ENCODE results near the gene NRXN2.

The NRXN2 gene

GRCh38 chr11:64641596-64642417 lies 81.2 kb downstream of the NRXN2 start:
- no peaks in the 10 kb centered on the region for H3K9me3 ChIP-seq (ENCODE audit: low read length)
- H3K9me2 ChIP-seq (ENCODE audit: low read depth, low read length), result no peaks in the 10 kb centered on the region
- no peaks in the 10 kb centered on the region for H3K4me1 ChIP-seq (ENCODE audit: insufficient read depth, low read length, severe bottlenecking)
- no peak overlapping the region for H3K27ac ChIP-seq (ENCODE audit: low read depth, low read length, poor library complexity, severe bottlenecking)
- TF ChIP-seq EZH2 (IDR thresholded peaks at IDR 0.05; ENCODE audit: borderline replicate concordance, low read length) (no peak), CTCF (IDR thresholded peaks at IDR 0.05; ENCODE audit: low read length) (no peak)
- no peaks in the 10 kb centered on the region; the same call in 1 of the 2 replicates for H3K27me3 ChIP-seq (ENCODE audit: insufficient read depth, low read length)
- H3K9ac ChIP-seq (ENCODE audit: low read length), result no peak overlapping the region
- no peak overlapping the region for H3K4me2 ChIP-seq (ENCODE audit: low read length)
- no peaks in the 10 kb centered on the region for H3K79me2 ChIP-seq (ENCODE audit: insufficient read depth, low read length)
- H3F3A ChIP-seq (ENCODE audit: insufficient read depth, low read length), result no peaks in the 10 kb centered on the region
- H3K4me3 ChIP-seq (ENCODE audit: low read depth, low read length, poor library complexity, severe bottlenecking), result no peak overlapping the region
- H3K36me3 ChIP-seq (ENCODE audit: insufficient read depth, low read length), result no peaks in the 10 kb centered on the region
- H2AFZ ChIP-seq (ENCODE audit: low read length), result no peak overlapping the region
- no peaks in the 10 kb centered on the region for H4K20me1 ChIP-seq (ENCODE audit: insufficient read depth, low read length)

- Histone ChIP-seq H3K4me1 (ENCODE audit: insufficient read depth, low read length, severe bottlenecking) (no peaks in the 10 kb centered on the region), H3K9me3 (ENCODE audit: low read length) (no peaks in the 10 kb centered on the region), H3K4me3 (ENCODE audit: low read depth, low read length, poor library complexity, severe bottlenecking) (no peak overlapping the region), H3K27ac (ENCODE audit: low read depth, low read length, poor library complexity, severe bottlenecking) (no peak overlapping the region), H4K20me1 (ENCODE audit: insufficient read depth, low read length) (no peaks in the 10 kb centered on the region), H3F3A (ENCODE audit: insufficient read depth, low read length) (no peaks in the 10 kb centered on the region), H3K9ac (ENCODE audit: low read length) (no peak overlapping the region), H3K4me2 (ENCODE audit: low read length) (no peak overlapping the region), H3K36me3 (ENCODE audit: insufficient read depth, low read length) (no peaks in the 10 kb centered on the region), H3K27me3 (ENCODE audit: insufficient read depth, low read length) (no peaks in the 10 kb centered on the region; the same call in 1 of the 2 replicates), H2AFZ (ENCODE audit: low read length) (no peak overlapping the region), H3K9me2 (ENCODE audit: low read depth, low read length) (no peaks in the 10 kb centered on the region), H3K79me2 (ENCODE audit: insufficient read depth, low read length) (no peaks in the 10 kb centered on the region)
- TF ChIP-seq CTCF (IDR thresholded peaks at IDR 0.05; ENCODE audit: low read length) (no peak), EZH2 (IDR thresholded peaks at IDR 0.05; ENCODE audit: borderline replicate concordance, low read length) (no peak)
Observed at GRCh38 chr11:64639885-64640284, 83.1 kb downstream of the NRXN2 start.

- H3K9me2 ChIP-seq (ENCODE audit: low read depth, low read length), result no peaks in the 10 kb centered on the region
- no peak overlapping the region for H3K9ac ChIP-seq (ENCODE audit: low read length)
- no peak overlapping the region for H3K4me3 ChIP-seq (ENCODE audit: low read depth, low read length, poor library complexity, severe bottlenecking)
- TF ChIP-seq EZH2 (IDR thresholded peaks at IDR 0.05; ENCODE audit: borderline replicate concordance, low read length) (no peak), CTCF (IDR thresholded peaks at IDR 0.05; ENCODE audit: low read length) (no peak)
- H2AFZ ChIP-seq (ENCODE audit: low read length), result no peak overlapping the region
- no peaks in the 10 kb centered on the region for H3F3A ChIP-seq (ENCODE audit: insufficient read depth, low read length)
- H3K9me3 ChIP-seq (ENCODE audit: low read length), result no peaks in the 10 kb centered on the region
- no peaks in the 10 kb centered on the region for H3K79me2 ChIP-seq (ENCODE audit: insufficient read depth, low read length)
- H3K4me2 ChIP-seq (ENCODE audit: low read length), result no peak overlapping the region
- H3K4me1 ChIP-seq (ENCODE audit: insufficient read depth, low read length, severe bottlenecking), result no peaks in the 10 kb centered on the region
- H4K20me1 ChIP-seq (ENCODE audit: insufficient read depth, low read length), result no peaks in the 10 kb centered on the region
- no peaks in the 10 kb centered on the region; the same call in 1 of the 2 replicates for H3K27me3 ChIP-seq (ENCODE audit: insufficient read depth, low read length)
- no peaks in the 10 kb centered on the region for H3K36me3 ChIP-seq (ENCODE audit: insufficient read depth, low read length)
- H3K27ac ChIP-seq (ENCODE audit: low read depth, low read length, poor library complexity, severe bottlenecking), result no peak overlapping the region
Observed at GRCh38 chr11:64638829-64639228, 84.2 kb downstream of the NRXN2 start.
